GM12801 (cell line): ENCODE measurements around the gene SFT2D1.

Experiments used
- TF ChIP-seq, protein P1 (sequence below): IDR thresholded peaks from one replicate; pipeline ENCODE4 v1.5.1; 2011; ENCODE audit warnings: control low read depth; ENCODE audit not compliant: insufficient read length; ENCODE audit errors: extremely low read depth

Gene SFT2D1

DNA sequence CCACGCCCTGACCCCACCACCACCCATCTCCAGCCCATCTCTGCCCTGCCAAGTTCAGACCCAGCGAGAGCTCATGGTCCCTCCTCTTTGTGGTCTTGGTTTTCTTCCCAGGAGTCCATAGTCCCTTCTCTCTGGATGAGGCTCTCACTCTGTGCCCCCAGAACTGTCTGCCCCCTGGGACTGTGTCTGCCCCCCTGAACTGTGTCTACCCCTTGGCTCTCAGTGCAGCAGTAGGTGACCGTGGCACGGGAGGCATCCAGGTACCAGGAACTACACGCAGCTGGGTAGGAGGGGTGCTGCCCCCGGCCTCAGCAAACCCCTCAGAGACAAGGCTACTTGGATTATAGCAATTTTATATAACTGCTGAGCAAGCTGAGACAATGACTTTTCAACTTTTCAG is 57.7 kb downstream of the SFT2D1 start:
- TF ChIP-seq, protein P1, sequence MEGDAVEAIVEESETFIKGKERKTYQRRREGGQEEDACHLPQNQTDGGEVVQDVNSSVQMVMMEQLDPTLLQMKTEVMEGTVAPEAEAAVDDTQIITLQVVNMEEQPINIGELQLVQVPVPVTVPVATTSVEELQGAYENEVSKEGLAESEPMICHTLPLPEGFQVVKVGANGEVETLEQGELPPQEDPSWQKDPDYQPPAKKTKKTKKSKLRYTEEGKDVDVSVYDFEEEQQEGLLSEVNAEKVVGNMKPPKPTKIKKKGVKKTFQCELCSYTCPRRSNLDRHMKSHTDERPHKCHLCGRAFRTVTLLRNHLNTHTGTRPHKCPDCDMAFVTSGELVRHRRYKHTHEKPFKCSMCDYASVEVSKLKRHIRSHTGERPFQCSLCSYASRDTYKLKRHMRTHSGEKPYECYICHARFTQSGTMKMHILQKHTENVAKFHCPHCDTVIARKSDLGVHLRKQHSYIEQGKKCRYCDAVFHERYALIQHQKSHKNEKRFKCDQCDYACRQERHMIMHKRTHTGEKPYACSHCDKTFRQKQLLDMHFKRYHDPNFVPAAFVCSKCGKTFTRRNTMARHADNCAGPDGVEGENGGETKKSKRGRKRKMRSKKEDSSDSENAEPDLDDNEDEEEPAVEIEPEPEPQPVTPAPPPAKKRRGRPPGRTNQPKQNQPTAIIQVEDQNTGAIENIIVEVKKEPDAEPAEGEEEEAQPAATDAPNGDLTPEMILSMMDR = no peak

DNA sequence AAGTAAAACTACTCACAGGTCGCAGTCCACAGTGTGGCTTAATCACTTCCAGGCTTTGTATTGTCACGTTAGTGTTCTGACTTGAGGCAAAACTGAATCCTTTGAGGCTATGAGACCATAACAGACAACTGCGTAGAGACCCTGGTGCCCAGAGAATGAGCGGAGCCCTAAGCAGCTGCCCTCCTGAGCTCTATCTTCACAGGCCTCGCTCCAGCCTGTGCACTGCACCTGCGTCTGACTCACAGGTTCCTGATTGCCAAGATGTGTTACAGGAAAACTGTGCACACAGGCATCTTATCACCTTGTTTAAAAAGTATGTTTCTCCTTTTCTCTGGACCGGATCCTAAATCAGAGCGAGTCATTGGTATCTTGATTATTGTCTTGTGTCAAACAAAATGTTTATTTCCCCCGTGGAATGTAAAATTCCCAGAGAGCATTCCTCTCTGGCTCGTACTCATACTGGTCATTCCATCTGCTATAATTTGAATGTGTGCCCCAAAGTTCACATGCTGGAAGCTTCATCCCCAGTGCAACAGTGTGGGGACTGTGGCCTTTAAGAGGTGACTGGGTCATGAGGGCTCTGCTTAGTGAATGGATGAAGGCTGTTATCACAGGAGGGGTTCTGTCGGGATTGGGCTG is 59.8 kb downstream of the SFT2D1 start:
- TF ChIP-seq, protein P1 = no peak

DNA sequence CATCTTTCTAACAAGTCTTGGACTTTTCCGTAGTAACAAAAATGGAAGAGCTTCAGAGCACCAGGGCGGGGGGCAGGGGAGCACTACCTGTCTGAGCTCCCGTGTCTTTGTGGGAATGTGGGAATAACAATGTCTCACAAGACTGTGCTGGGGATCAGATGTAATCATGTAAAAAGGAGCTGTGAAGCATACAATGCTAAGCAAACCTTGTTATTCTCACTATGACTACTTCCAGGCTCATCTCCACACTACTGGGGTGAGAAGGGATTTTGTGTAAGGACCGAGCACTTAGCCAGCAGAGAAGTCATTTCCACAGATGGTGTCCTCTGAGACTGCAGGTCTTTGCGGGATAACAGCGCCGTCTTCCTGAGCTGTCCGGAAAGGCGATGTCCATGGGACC is 61.2 kb downstream of the SFT2D1 start:
- TF ChIP-seq, protein P1 = no peak

DNA sequence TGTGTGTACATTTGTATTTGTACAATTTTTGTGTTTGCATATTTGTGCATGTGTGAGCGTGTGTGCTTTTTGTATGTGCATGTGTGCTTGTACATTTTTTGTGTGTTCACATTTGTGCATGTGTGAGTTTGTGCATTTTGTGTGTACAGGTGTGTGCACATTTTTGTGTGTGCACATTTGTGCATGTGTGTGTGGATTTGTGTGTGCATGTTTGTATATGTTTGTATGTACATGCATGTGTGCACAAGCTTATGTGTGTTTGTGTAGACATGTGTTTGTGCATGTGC is 63.0 kb downstream of the SFT2D1 start:
- TF ChIP-seq, protein P1 = no peak

DNA sequence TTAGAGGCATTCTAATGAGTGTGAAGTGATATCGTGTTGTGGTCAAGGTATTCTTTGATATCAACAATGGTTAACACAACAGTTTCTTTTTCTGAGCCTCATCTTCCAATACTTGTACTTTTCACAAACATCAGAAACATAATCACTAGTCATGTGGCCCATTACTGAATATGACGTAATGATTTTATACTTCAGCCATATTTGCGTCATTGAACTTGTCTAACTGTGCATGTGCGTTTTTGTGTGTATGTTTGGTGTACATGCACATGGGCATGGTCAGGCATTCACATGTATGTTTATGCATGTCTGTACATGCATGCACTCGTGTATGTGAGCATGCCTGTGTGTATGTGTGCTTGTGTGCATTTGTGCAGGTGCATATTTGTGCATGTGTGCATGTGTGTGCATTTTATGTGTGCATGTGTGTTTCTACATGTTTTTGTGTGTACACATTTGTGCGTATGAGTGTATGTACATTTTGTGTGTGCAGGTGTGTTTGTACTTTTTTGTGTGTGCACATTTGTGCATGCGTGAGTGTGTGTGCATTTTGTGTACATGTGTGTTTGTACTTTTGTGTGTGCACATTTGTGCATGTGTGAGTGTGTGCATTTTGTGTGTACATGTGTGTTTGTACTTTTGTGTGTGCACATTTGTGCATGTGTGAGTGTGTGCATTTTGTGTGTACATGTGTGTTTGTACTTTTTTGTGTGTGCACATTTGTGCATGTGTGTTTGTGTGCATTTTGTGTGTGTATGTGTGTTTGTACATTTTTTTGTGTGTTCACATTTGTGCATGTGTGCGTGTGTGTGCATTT is 63.6 kb downstream of the SFT2D1 start:
- TF ChIP-seq, protein P1 = no peak

DNA sequence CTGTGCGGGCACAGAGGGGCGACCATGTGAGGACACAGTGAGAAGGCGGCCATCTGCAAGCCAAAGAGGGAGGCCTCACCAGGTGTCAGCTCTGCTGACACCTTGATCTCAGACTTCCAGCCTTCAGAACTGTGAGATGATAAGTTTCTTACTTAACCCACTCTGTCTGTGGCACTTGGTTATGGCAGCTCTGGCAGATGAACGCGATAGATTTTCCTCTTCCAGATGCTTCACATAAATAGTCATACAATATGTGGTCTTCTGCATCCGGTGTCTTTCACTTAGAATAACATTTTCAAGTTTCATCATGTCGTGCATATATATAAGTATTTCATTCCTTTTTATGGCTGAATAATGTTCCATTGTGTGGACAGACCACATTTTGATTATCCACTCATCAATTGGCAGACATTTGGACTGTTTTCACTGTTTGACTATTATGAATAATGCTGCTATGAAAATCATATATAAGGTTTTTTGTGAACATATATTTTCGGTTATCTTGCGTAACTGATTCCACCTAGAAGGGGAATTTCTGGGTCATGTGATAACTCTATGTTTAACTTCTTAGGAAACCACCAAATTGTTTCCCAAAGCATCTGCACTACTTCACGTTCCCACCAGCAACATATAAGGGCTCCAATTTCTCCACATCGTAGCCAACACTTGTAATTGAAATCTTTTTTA is 64.3 kb downstream of the SFT2D1 start:
- TF ChIP-seq, protein P1 = no peak

DNA sequence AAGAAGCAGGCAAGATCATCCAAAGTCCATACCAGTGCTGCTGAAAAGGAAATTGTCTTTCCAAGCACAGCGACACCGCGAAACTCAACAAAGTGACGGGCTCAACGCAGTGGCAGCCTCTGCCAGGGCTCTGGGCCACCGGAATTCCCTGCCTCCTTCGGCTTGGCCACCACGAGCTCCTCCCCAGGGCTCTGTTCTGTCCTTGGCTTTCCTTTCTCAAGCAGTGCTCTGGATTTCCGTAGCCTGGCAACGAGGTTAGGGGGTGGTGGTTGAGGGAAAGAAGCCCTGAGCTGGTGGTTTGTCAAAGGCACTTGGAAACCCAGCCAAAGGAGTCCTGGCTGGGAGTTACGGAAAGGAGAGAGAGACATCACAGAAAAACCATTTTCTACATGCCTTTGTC is 65.3 kb downstream of the SFT2D1 start:
- TF ChIP-seq, protein P1 = no peak
